Small intestine (tissue), 7 donors: Measurements from ENCODE around the gene SMYD3. TPM values are rescaled to one million over a fixed set of nuclear protein-coding genes. Genes with fewer than 3 reads are reported as not detected.
A peak's percentile ranks its signal among the peaks of the same experiment; 100 is the strongest.
"Not testable (repeated sequence)": the region's sequence is repeated elsewhere in the genome, so short reads cannot be mapped to it uniquely, and the experiment has no call there.

ENCODE experiments used
- DNase-seq, 2 donors: peaks; one replicate each; pipeline versions ENCODE4 v3.0.0 to v3.0.0-alpha.2; 2013
- FAIRE-seq: peaks from 2 replicates; lab custom pipeline; 2012; peaks lifted over from hg19 to GRCh38; lab: Jason Lieb, UNC
- H3K27ac ChIP-seq, 3 donors: one replicate each; pipeline ENCODE4 v1.5.1; 2013; ENCODE audit warnings: low read length in 2 of 3, mild to moderate bottlenecking in 2 of 3, control low read depth in 1 of 3, inconsistent platforms in 1 of 3, low read depth in 1 of 3, moderate library complexity in 1 of 3
- H3K27me3 ChIP-seq, 3 donors: one replicate each; pipeline ENCODE4 v1.6.1; 2013; ENCODE audit warnings: low read length in 3 of 3, inconsistent platforms in 1 of 3; ENCODE audit not compliant: control insufficient read depth in 3 of 3, insufficient read depth in 3 of 3
- H3K36me3 ChIP-seq, 3 donors: one replicate each; pipeline ENCODE4 v1.6.1; 2013; ENCODE audit warnings: low read length in 3 of 3, inconsistent platforms in 1 of 3, low read depth in 1 of 3, mild to moderate bottlenecking in 1 of 3, moderate library complexity in 1 of 3; ENCODE audit not compliant: control insufficient read depth in 3 of 3, insufficient read depth in 2 of 3
- H3K4me1 ChIP-seq, 3 donors: one replicate each; pipeline ENCODE4 v1.6.1; 2013; ENCODE audit warnings: low read length in 2 of 3, inconsistent platforms in 1 of 3, low read depth in 1 of 3, mild to moderate bottlenecking in 1 of 3, moderate library complexity in 1 of 3; ENCODE audit not compliant: control insufficient read depth in 3 of 3, insufficient read depth in 2 of 3
- H3K4me3 ChIP-seq, 3 donors: one replicate each; pipeline ENCODE4 v1.5.1; 2013; ENCODE audit warnings: low read length in 3 of 3, control low read depth in 1 of 3, inconsistent platforms in 1 of 3, low read depth in 1 of 3, mild to moderate bottlenecking in 1 of 3, moderate library complexity in 1 of 3
- H3K9me3 ChIP-seq, 2 donors: one replicate each; pipeline ENCODE4 v1.6.1; 2013; ENCODE audit warnings: low read depth in 1 of 2, low read length in 1 of 2; ENCODE audit not compliant: control insufficient read depth in 2 of 2, insufficient read depth in 1 of 2
- WGBS, 3 donors: extraction: QIAGEN DNeasy Blood & Tissue Kit; methylation state at CpG; one replicate each; pipeline ENCODE4 v1.1.7; 2013; 5-methylcytosine and 5-hydroxymethylcytosine counted together
- polyA plus RNA-seq, 4 donors: library from polyadenylated mRNA; stranded (reverse) in 3 of 4; unstranded in 1 of 4; fragments of 200-250 nt in 3 of 4; fragments of 120-200 nt in 1 of 4; gene quantifications; one replicate each; pipeline versions ENCODE4 v1.2.1 to v1.2.3, GENCODE V29; 2013
- donor health status: healthy with polysubstance abuse.
- donor health status: control.
- donor health status: control.
- donor health status: Bipolar disorder and iron deficiency.
- donor health status: healthy.

Gene SMYD3
- polyA plus RNA-seq, 4 donors: 5.4 to 10.1 (median 8.5) TPM

DNA sequence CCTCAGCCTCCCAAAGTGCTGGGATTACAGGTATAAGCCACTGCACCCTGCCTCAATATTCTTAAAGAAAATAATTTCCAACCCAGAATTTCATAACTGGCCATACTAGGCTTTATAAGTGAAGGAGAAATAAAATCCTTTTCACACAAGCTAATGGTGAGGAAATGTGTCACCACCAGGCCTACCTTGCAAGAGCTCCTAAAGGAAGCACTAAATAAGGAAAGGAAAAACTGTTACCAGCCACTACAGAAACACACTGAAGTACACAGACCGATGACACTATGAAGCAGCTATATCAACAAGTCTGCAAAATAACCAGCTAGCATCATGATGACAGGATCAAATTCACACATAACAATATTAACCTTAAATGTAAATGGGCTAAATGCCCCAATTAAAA lies 565.3 kb downstream of the SMYD3 start:
- DNase-seq, H3K36me3 ChIP-seq, H3K4me1 ChIP-seq, FAIRE-seq, H3K9me3 ChIP-seq, H3K27me3 ChIP-seq, H3K27ac ChIP-seq, H3K4me3 ChIP-seq: not testable (repeated sequence)
- 75 to 94% (median 90%) methylated on average over 1 of the region's 1 CpG for WGBS, 3 donors

GRCh38 chr1:245939756-245940345 lies 567.2 kb downstream of the SMYD3 start:
- Histone ChIP-seq H3K9me3 (no peaks in the 10 kb centered on the region), H3K4me3 (no peak overlapping the region), H3K27ac (no peak overlapping the region), H3K27me3 (no peaks in the 10 kb centered on the region), H3K36me3 (no peaks in the 10 kb centered on the region), H3K4me1 (no peaks in the 10 kb centered on the region)
- 66 to 78% (median 72%) methylated on average over 8 of the region's 8 CpGs for WGBS, 3 donors
- no peak for FAIRE-seq
- no peak for DNase-seq

- H3K4me3 ChIP-seq: no peak overlapping the region
These were observed 569.0 kb downstream of the SMYD3 start for GRCh38 chr1:245938046-245938435.

DNA sequence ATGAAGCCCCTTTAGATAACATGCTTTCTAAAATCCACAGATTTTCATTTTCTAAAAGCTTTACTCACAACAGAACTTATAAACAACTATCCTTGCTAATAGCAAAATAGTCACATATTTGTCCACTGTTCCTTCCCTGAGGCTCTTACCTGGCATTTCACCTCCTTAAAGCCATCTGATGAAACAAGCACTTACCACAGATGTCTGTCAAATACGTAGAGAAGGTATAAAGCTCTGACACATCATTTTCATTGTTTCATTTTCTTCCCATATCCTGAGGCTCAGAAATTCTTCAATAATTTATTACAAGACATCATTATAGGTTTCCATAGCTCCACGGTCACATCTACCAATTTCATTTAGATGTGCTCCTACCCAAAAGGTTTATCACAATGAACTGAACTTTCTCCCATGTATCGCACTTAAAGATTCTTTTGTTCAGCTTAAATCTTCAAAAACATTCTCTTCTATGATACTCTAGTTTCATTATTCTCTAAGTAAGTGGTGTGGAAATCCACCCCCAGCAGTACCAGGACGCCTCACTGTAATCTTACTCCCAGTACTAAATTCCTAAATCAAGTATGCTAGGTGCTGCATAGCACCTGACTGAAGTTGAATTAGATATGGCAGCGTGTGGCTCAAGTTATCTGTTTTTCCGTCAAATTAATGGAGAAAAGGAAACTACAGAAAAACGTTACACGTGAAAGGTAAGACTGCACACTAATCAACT lies 569.6 kb downstream of the SMYD3 start:
- Histone ChIP-seq H3K4me1 (no peaks in the 10 kb centered on the region), H3K36me3 (no peaks in the 10 kb centered on the region), H3K9me3 (no peaks in the 10 kb centered on the region), H3K4me3 (no peak overlapping the region), H3K27me3 (no peaks in the 10 kb centered on the region), H3K27ac (no peak overlapping the region)
- 87 to 94% (median 88%) methylated on average over 8 of the region's 8 CpGs for WGBS, 3 donors
- FAIRE-seq (no peak), DNase-seq (no peak)

More at GRCh38 chr1:245938046-245938435, 569.0 kb downstream of the SMYD3 start:
- FAIRE-seq: no peak
- Histone ChIP-seq H3K27ac (no peak overlapping the region), H3K27me3 (no peaks in the 10 kb centered on the region), H3K4me1 (no peaks in the 10 kb centered on the region), H3K36me3 (no peaks in the 10 kb centered on the region), H3K9me3 (no peaks in the 10 kb centered on the region)
- WGBS, 3 donors: 94 to 95% (median 95%) methylated on average over 8 of the region's 8 CpGs
- DNase-seq: no peak

GRCh38 chr1:245934409-245934808 lies 572.7 kb downstream of the SMYD3 start:
- no peaks in the 10 kb centered on the region for H3K27me3 ChIP-seq
- DNase-seq (no peak), FAIRE-seq (no peak)
- no peaks in the 10 kb centered on the region for H3K9me3 ChIP-seq
- WGBS, 3 donors: 92 to 96% (median 94%) methylated on average over 7 of the region's 7 CpGs
- H3K27ac ChIP-seq: no peak overlapping the region
- H3K4me3 ChIP-seq: no peak overlapping the region
- no peaks in the 10 kb centered on the region for H3K4me1 ChIP-seq
- no peaks in the 10 kb centered on the region for H3K36me3 ChIP-seq

DNA sequence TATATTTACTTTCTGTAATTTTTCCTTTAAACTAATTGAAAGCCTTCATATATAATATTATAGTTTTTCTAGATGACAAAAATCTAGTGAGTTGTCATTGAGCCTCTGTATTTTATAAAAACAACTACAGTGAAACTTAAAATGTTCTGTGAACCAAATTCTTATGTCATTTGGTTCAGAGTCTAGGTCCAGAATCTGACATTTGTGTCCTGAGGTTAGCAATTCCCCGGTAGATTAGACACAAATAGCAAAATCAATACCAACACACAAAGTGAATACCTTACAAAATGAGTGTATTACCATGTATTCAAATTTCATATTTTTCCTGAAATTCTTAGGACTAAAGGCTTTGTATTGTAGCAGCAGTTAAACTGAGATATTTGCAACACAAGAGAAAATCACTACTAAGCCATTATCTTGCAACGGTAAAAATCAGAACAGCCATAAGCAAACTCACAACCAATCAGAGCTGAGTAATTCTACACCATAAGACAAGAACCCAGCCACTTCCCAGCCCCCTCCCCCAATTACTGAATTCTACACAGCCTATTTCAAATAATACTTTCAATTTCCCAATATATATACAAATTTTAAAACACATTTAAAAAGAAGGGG lies 573.5 kb downstream of the SMYD3 start:
- Histone ChIP-seq H3K9me3 (no peaks in the 10 kb centered on the region), H3K4me3 (no peak overlapping the region), H3K4me1 (no peaks in the 10 kb centered on the region), H3K27ac (no peak overlapping the region), H3K27me3 (no peaks in the 10 kb centered on the region), H3K36me3 (no peaks in the 10 kb centered on the region)
- DNase-seq: no peak
- 42 to 57% (median 54%) methylated on average over 2 of the region's 2 CpGs for WGBS, 3 donors
- FAIRE-seq: peak; percentile 19

- no peak for DNase-seq
- WGBS, 3 donors: 89 to 92% (median 90%) methylated on average over 8 of the region's 8 CpGs
These were observed 574.6 kb downstream of the SMYD3 start for GRCh38 chr1:245932302-245932972.

GRCh38 chr1:245931450-245931849 lies 575.6 kb downstream of the SMYD3 start:
- no peak for DNase-seq
- Histone ChIP-seq H3K4me3 (no peak overlapping the region), H3K36me3 (no peaks in the 10 kb centered on the region), H3K4me1 (no peaks in the 10 kb centered on the region), H3K9me3 (no peaks in the 10 kb centered on the region), H3K27ac (no peak overlapping the region), H3K27me3 (no peaks in the 10 kb centered on the region)
- WGBS, 3 donors: 88 to 96% (median 91%) methylated on average over 3 of the region's 3 CpGs
- FAIRE-seq: no peak

More at GRCh38 chr1:245932302-245932972, 574.6 kb downstream of the SMYD3 start:
- no peaks in the 10 kb centered on the region for H3K4me1 ChIP-seq
- no peaks in the 10 kb centered on the region for H3K9me3 ChIP-seq
- H3K36me3 ChIP-seq: no peaks in the 10 kb centered on the region
- H3K4me3 ChIP-seq: no peak overlapping the region
- no peak overlapping the region for H3K27ac ChIP-seq
- no peaks in the 10 kb centered on the region for H3K27me3 ChIP-seq
- no peak for FAIRE-seq
